Measurements from ENCODE around the gene TRPM1. TPM values are rescaled to one million over a fixed set of nuclear protein-coding genes. Genes with fewer than 3 reads are reported as not detected.
"Not testable (repeated sequence)": the region's sequence is repeated elsewhere in the genome, so short reads cannot be mapped to it uniquely, and the experiment has no call there.

Gene TRPM1
- total and polyA plus RNA-seq, 7 experiments from 2014 or later = not detected

DNA sequence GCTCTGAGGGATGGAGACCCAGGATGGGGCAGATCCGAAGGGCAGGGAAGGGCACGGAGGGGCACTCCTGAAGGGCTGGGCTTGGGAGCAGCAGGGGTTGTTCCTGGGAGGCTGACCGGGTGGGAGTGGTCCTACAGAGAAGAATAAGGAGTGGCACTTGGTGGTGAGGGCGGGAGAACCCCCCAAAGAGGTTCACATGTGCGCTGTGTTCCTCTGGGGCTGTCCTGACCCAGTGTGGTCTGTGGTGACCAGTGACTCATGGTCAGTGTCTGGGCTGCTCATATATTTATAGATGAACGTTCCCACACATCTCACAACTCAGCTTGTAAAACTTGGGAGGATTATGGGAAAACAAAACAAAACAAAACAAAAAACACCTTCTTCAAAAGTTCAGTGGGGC lies 10.0 kb downstream of the TRPM1 start:
- intact Hi-C loops (cut with micrococcal nuclease) = no loop called here
- Histone ChIP-seq H3K9me3 (ENCODE audit: control insufficient read depth in 2 of 3, low read length in 3 of 3) (no peaks in the 10 kb centered on the region), H3K36me3 (ENCODE audit: control insufficient read depth in 2 of 3, insufficient read depth in 3 of 3, low read length in 3 of 3) (no peaks in the 10 kb centered on the region), H3K4me1 (ENCODE audit: control insufficient read depth in 2 of 2, insufficient read depth in 2 of 2, low read length in 2 of 2) (no peaks in the 10 kb centered on the region), H3K27me3 (ENCODE audit: control insufficient read depth in 2 of 2, insufficient read depth in 2 of 2, low read length in 2 of 2) (no peaks in the 10 kb centered on the region), H3K27ac (ENCODE audit: low read depth, low read length) (no peak overlapping the region), H3K4me3 (ENCODE audit: low read length) (no peak overlapping the region)
- Mint-ChIP-seq H3K36me3 (peaks cover 0 to 3% (median 0%) of the 10 kb centered on the region in 5 donors), H3K9me3 (peaks cover 0 to 6% (median 0%) of the 10 kb centered on the region in 11 donors), H3K27ac (no peak overlapping the region), H3K4me3 (no peak overlapping the region), H3K4me1 (peaks cover 0 to 2% (median 0%) of the 10 kb centered on the region in 7 donors), H3K27me3 (peaks cover 0 to 12% (median 0%) of the 10 kb centered on the region in 5 donors)
- no peak for ATAC-seq
- DNase-seq = no peak
- POLR2A ChIA-PET = no interaction called here
- CTCF ChIA-PET = no interaction called here

- no peaks in the 10 kb centered on the region for H3K27me3 ChIP-seq (ENCODE audit: control insufficient read depth in 2 of 2, insufficient read depth in 2 of 2, low read length in 2 of 2)
Measured at GRCh38 chr15:31090766-31091165, 10.8 kb downstream of the TRPM1 start.

GRCh38 chr15:31089368-31090047 lies 12.0 kb downstream of the TRPM1 start:
- POLR2A ChIA-PET = no interaction called here
- Mint-ChIP-seq H3K27ac (no peak overlapping the region), H3K9me3 (peaks cover 0 to 7% (median 0%) of the 10 kb centered on the region in 11 donors), H3K27me3 (peaks cover 0 to 8% (median 0%) of the 10 kb centered on the region in 5 donors), H3K36me3 (peaks cover 0 to 3% (median 0%) of the 10 kb centered on the region in 5 donors), H3K4me1 (peaks cover 0 to 2% (median 0%) of the 10 kb centered on the region in 7 donors), H3K4me3 (no peak overlapping the region)
- no peak overlapping the region for H3K4me3 ChIP-seq (ENCODE audit: low read length)
- intact Hi-C loops (cut with micrococcal nuclease) = no loop called here
- DNase-seq (no peak), ATAC-seq (no peak)
- H3K36me3 ChIP-seq (ENCODE audit: control insufficient read depth in 2 of 3, insufficient read depth in 3 of 3, low read length in 3 of 3) = no peaks in the 10 kb centered on the region
- H3K27me3 ChIP-seq (ENCODE audit: control insufficient read depth in 2 of 2, insufficient read depth in 2 of 2, low read length in 2 of 2) = no peaks in the 10 kb centered on the region
- no peaks in the 10 kb centered on the region for H3K4me1 ChIP-seq (ENCODE audit: control insufficient read depth in 2 of 2, insufficient read depth in 2 of 2, low read length in 2 of 2)
- H3K9me3 ChIP-seq (ENCODE audit: control insufficient read depth in 2 of 3, low read length in 3 of 3) = no peaks in the 10 kb centered on the region
- H3K27ac ChIP-seq (ENCODE audit: low read depth, low read length) = no peak overlapping the region
- CTCF ChIA-PET = no interaction called here

More at GRCh38 chr15:31090766-31091165, 10.8 kb downstream of the TRPM1 start:
- ATAC-seq (no peak), DNase-seq (no peak)
- H3K27ac Mint-ChIP-seq = no peak overlapping the region
- intact Hi-C loops (cut with micrococcal nuclease) = no loop called here
- POLR2A ChIA-PET = interaction anchor here (0.6 kb wide), 1 partner anchor 227 kb away, joined by 3 read pairs; no protein-coding TSS in a partner anchor
- H3K27ac ChIP-seq (ENCODE audit: low read depth, low read length) = no peak overlapping the region
- peaks cover 0 to 2% (median 0%) of the 10 kb centered on the region in 7 donors for H3K4me1 Mint-ChIP-seq
- H3K9me3 Mint-ChIP-seq = peaks cover 0 to 6% (median 0%) of the 10 kb centered on the region in 11 donors
- H3K36me3 Mint-ChIP-seq = peaks cover 0 to 3% (median 0%) of the 10 kb centered on the region in 5 donors
- no peaks in the 10 kb centered on the region for H3K4me1 ChIP-seq (ENCODE audit: control insufficient read depth in 2 of 2, insufficient read depth in 2 of 2, low read length in 2 of 2)
- no peaks in the 10 kb centered on the region for H3K9me3 ChIP-seq (ENCODE audit: control insufficient read depth in 2 of 3, low read length in 3 of 3)
- CTCF ChIA-PET = no interaction called here
- no peak overlapping the region for H3K4me3 ChIP-seq (ENCODE audit: low read length)
- no peaks in the 10 kb centered on the region for H3K36me3 ChIP-seq (ENCODE audit: control insufficient read depth in 2 of 3, insufficient read depth in 3 of 3, low read length in 3 of 3)
- peaks cover 0 to 12% (median 0%) of the 10 kb centered on the region in 5 donors for H3K27me3 Mint-ChIP-seq
- no peak overlapping the region for H3K4me3 Mint-ChIP-seq

DNA sequence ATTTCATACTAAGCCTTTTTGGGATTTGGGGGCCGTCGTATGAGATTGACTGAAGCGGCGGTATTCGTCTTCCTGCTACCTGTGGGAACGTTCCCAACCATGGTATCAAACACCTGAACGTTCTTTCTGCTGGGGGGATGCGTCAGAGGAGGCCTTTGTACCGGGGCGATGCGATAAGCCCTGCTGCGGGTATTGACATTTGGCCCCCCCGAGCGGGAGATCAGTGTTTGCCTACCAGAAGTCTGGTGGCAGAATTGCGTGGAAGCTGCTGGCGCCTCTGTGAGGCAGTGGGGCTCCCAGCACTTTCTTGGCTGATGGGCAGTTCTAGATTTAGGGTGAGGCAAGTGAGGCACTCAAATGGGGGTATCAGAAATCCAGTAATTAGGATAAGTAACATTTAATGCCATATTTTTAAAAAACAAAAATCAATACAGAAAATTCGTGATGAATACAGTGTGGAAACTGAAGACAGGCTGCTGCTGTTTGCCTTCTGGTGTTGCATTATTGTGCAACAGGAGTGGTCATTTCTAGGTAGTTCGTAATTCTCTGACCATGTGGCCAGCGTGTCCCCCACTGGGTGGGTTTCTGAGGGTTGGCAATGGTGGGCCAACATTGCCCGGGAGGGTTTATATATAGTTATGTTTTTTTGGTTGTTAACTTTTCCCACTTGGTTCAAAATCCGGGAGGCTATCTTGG lies 12.7 kb downstream of the TRPM1 start:
- Histone ChIP-seq H3K36me3 (ENCODE audit: control insufficient read depth in 2 of 3, insufficient read depth in 3 of 3, low read length in 3 of 3) (no peaks in the 10 kb centered on the region), H3K4me3 (ENCODE audit: low read length) (no peak overlapping the region), H3K27ac (ENCODE audit: low read depth, low read length) (no peak overlapping the region), H3K9me3 (ENCODE audit: control insufficient read depth in 2 of 3, low read length in 3 of 3) (no peaks in the 10 kb centered on the region), H3K27me3 (ENCODE audit: control insufficient read depth in 2 of 2, insufficient read depth in 2 of 2, low read length in 2 of 2) (no peaks in the 10 kb centered on the region), H3K4me1 (ENCODE audit: control insufficient read depth in 2 of 2, insufficient read depth in 2 of 2, low read length in 2 of 2) (no peaks in the 10 kb centered on the region)
- Mint-ChIP-seq H3K9me3 (peaks cover 0 to 7% (median 0%) of the 10 kb centered on the region in 11 donors), H3K4me1 (peaks cover 0 to 2% (median 0%) of the 10 kb centered on the region in 7 donors), H3K4me3 (no peak overlapping the region), H3K27me3 (peaks cover 0 to 7% (median 0%) of the 10 kb centered on the region in 5 donors), H3K36me3 (peaks cover 0 to 3% (median 0%) of the 10 kb centered on the region in 5 donors), H3K27ac (peak overlapping the region in 1 of 9 donors; percentile 21)
- ChIA-PET POLR2A (no interaction called here), CTCF (no interaction called here)
- no peak for ATAC-seq
- DNase-seq = no peak
- intact Hi-C loops (cut with micrococcal nuclease) = no loop called here

DNA sequence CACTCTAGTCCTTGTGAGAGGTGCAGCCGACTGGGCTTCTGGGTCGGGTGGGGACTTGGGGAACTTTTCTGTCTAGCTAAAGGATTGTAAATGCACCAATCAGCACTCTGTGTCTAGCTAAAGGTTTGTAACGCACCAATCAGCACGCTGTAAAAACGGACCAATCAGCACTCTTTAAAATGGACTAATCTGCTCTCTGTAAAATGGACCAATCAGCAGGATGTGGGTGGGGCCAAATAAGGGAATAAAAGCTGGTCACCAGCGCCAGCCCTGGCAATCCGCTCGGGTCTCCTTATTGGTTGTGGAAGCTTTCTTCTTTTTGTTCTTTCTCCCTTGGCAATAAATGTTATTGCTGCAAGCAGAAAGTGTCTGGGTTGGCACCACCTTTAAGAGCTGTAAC lies 13.5 kb downstream of the TRPM1 start:
- H3K4me1 ChIP-seq (ENCODE audit: control insufficient read depth in 2 of 2, insufficient read depth in 2 of 2, low read length in 2 of 2); H3K36me3 ChIP-seq (ENCODE audit: control insufficient read depth in 2 of 3, insufficient read depth in 3 of 3, low read length in 3 of 3); H3K27me3 ChIP-seq (ENCODE audit: control insufficient read depth in 2 of 2, insufficient read depth in 2 of 2, low read length in 2 of 2); CTCF ChIA-PET; POLR2A ChIA-PET; intact Hi-C loops (cut with micrococcal nuclease); H3K9me3 Mint-ChIP-seq; H3K4me3 Mint-ChIP-seq; H3K27ac ChIP-seq (ENCODE audit: low read depth, low read length); DNase-seq; ATAC-seq; H3K27me3 Mint-ChIP-seq; H3K9me3 ChIP-seq (ENCODE audit: control insufficient read depth in 2 of 3, low read length in 3 of 3); H3K36me3 Mint-ChIP-seq; H3K27ac Mint-ChIP-seq; H3K4me1 Mint-ChIP-seq; H3K4me3 ChIP-seq (ENCODE audit: low read length): not testable (repeated sequence)

GRCh38 chr15:31086344-31086743 lies 15.2 kb downstream of the TRPM1 start:
- no peak overlapping the region for H3K4me3 Mint-ChIP-seq
- no peak overlapping the region for H3K4me3 ChIP-seq (ENCODE audit: low read length)
- intact Hi-C loops (cut with micrococcal nuclease) = no loop called here
- peaks cover 0 to 3% (median 0%) of the 10 kb centered on the region in 5 donors for H3K36me3 Mint-ChIP-seq
- no peak for DNase-seq
- H3K27ac ChIP-seq (ENCODE audit: low read depth, low read length) = no peak overlapping the region
- no peaks in the 10 kb centered on the region for H3K4me1 ChIP-seq (ENCODE audit: control insufficient read depth in 2 of 2, insufficient read depth in 2 of 2, low read length in 2 of 2)
- peaks cover 0 to 12% (median 2%) of the 10 kb centered on the region in 7 donors for H3K4me1 Mint-ChIP-seq
- H3K27me3 ChIP-seq (ENCODE audit: control insufficient read depth in 2 of 2, insufficient read depth in 2 of 2, low read length in 2 of 2) = no peaks in the 10 kb centered on the region
- H3K9me3 Mint-ChIP-seq = peaks cover 0 to 7% (median 0%) of the 10 kb centered on the region in 11 donors
- ChIA-PET CTCF (no interaction called here), POLR2A (no interaction called here)
- H3K36me3 ChIP-seq (ENCODE audit: control insufficient read depth in 2 of 3, insufficient read depth in 3 of 3, low read length in 3 of 3) = no peaks in the 10 kb centered on the region
- no peak for ATAC-seq
- H3K9me3 ChIP-seq (ENCODE audit: control insufficient read depth in 2 of 3, low read length in 3 of 3) = no peaks in the 10 kb centered on the region
- no peak overlapping the region for H3K27ac Mint-ChIP-seq
- H3K27me3 Mint-ChIP-seq = peaks cover 0 to 12% (median 0%) of the 10 kb centered on the region in 5 donors
